Right atrium auricular region (tissue), 2 donors: ENCODE data around the gene EBF4. TPM values are rescaled to one million over a fixed set of nuclear protein-coding genes. Genes with fewer than 3 reads are reported as not detected.

Experiments used
- DNase-seq: peaks from one replicate; pipeline ENCODE4 v3.0.0-alpha.2; 2019; ENCODE audit warnings: low spot score
- H3K27ac ChIP-seq, 2 donors: fragments of 200-600 bp; sonication (generic); 1 replicate in 1 of 2; 2 replicates in 1 of 2; pipeline ENCODE4 v1.5.1; 2016 to 2019
- H3K27me3 ChIP-seq, 2 donors: fragments of 200-600 bp; sonication (generic); one replicate each; pipeline versions ENCODE4 v1.5.1 to v1.6.0; 2017 to 2019
- H3K36me3 ChIP-seq: fragments of 200-600 bp; sonication (generic); one replicate; pipeline ENCODE4 v1.5.1; 2016
- H3K4me1 ChIP-seq, 2 donors: fragments of 200-600 bp; sonication (generic); one replicate each; pipeline versions ENCODE4 v1.5.1 to v1.6.0; 2017 to 2019
- H3K4me3 ChIP-seq, 2 donors: fragments of 200-600 bp; sonication (generic); 1 replicate in 1 of 2; 2 replicates in 1 of 2; pipeline ENCODE4 v1.5.1; 2017 to 2019; ENCODE audit warnings: mild to moderate bottlenecking in 1 of 2, moderate library complexity in 1 of 2
- H3K9me3 ChIP-seq, 2 donors: fragments of 200-600 bp; sonication (generic); one replicate each; pipeline ENCODE4 v1.5.1; 2019
- total RNA-seq, 2 donors: library from RNA; depleted of rRNA; stranded (reverse); fragments of >200 nt; gene quantifications; one replicate each; pipeline ENCODE4 v1.1.0, GENCODE V29; 2016
- TF ChIP-seq, protein P1 (sequence below), 2 donors: fragments of 200-600 bp; sonication (generic); IDR thresholded peaks; one replicate each; pipeline ENCODE4 v1.5.1; 2019; ENCODE audit warnings: antibody characterized with exemption in 2 of 2

The EBF4 gene
- total RNA-seq, 2 donors from 2014 or later = 2.5 to 8.5 TPM

DNA sequence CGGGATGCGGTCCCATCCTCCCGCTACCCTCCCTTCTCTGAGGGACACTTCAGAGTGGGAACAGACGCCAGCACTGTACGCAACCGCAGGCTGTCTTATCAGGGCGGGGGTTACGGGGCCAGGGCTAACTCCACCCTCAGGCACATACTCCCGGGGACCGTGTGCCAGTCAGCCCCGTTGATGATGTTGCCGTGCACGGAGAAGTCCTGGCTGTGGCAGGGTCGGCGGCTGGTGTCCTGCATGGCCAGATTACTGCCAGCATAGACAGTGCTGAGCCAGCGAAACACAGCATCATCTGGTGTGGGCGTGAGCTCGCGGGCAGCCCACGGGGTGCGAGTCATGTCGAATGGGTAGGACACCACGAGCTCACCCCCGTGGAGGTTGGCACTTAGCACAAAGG is 102.9 kb downstream of the EBF4 start:
- Histone ChIP-seq H3K4me3 (no peak overlapping the region), H3K27me3 (peaks cover 0 to 2% of the 10 kb centered on the region in 2 donors), H3K4me1 (peaks cover 0 to 11% of the 10 kb centered on the region in 2 donors), H3K36me3 (no peaks in the 10 kb centered on the region), H3K27ac (no peak overlapping the region), H3K9me3 (no peaks in the 10 kb centered on the region)
- TF ChIP-seq, protein P1, sequence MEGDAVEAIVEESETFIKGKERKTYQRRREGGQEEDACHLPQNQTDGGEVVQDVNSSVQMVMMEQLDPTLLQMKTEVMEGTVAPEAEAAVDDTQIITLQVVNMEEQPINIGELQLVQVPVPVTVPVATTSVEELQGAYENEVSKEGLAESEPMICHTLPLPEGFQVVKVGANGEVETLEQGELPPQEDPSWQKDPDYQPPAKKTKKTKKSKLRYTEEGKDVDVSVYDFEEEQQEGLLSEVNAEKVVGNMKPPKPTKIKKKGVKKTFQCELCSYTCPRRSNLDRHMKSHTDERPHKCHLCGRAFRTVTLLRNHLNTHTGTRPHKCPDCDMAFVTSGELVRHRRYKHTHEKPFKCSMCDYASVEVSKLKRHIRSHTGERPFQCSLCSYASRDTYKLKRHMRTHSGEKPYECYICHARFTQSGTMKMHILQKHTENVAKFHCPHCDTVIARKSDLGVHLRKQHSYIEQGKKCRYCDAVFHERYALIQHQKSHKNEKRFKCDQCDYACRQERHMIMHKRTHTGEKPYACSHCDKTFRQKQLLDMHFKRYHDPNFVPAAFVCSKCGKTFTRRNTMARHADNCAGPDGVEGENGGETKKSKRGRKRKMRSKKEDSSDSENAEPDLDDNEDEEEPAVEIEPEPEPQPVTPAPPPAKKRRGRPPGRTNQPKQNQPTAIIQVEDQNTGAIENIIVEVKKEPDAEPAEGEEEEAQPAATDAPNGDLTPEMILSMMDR (IDR thresholded peaks at IDR 0.05) = no peak
- DNase-seq = no peak

DNA sequence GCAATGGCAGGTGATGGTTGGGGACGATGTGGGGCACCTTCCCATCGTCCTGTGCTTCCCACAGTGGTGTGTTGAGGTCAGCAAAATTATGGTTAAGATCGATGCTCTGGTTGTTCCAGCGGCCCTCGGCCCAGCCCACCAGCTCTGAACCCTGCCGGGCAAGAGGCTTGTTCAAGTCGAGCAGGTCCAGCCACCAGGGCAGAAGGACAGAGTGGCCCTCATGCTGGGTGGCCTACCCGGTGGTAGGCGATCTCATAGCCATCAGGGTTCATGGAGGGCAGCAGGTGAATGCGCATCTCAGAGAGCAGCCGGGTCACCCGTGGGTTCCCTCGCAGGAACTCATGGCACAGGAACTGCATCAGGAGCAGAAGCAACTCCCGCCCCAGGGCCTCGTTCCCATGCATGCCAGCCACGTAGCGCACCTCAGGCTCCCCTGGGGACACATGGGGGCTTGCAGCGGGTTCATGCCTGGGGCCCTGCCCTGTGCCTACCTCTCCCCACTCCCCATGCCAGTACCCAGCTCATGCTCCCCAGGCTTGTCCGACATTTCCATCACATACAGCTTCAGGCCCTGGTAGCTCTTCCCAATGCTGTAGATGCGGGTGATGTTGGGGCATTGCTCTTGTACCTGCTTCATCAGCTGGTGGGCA is 103.6 kb downstream of the EBF4 start:
- Histone ChIP-seq H3K4me1 (peaks cover 0 to 18% of the 10 kb centered on the region in 2 donors), H3K27ac (no peak overlapping the region), H3K4me3 (no peak overlapping the region), H3K9me3 (no peaks in the 10 kb centered on the region), H3K36me3 (no peaks in the 10 kb centered on the region), H3K27me3 (peaks cover 0 to 9% of the 10 kb centered on the region in 2 donors)
- TF ChIP-seq, protein P1 (IDR thresholded peaks at IDR 0.05) = no peak
- DNase-seq = no peak

DNA sequence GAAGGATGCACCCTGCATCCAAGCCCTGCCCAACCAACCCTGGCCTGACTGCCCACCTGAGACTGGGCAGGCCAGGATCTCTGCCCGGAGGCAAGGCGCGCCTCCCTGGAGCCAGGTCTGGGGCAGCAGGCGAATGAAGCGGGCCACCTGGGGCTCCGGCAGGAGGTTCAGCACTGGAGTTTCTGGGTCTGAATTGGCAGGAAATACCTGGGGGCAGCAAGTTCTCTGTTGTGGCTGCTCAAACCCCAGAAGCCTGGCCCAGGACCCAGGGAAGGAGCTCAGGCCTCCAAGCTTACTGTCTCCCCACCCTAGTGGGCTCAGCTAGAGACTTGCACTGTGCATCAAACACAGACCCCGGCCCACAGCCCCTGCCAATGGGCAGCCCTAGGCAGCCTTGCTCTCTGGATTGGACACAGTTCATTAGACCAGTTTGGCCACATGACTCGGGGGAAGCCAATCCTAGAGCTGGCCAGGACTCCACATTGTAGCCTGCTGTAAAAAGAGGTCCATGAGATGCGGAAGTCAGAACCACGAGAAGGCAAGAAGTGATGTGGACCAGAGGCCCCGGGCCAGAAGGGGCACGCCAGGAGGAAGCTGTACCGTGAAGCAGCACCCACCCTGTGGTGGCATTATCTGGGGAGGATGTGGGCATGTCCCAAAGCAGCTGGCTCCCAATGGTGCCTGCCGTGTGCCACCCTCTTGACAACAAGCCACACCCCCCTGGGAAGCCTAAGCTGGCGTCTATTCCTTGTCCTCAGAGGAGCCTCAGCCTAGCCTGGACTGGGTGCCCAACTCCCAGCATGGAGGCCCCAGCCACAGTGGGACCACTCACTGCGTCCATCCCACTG is 104.8 kb downstream of the EBF4 start:
- no peak overlapping the region for H3K27ac ChIP-seq
- DNase-seq = no peak
- peaks cover 0 to 11% of the 10 kb centered on the region in 2 donors for H3K27me3 ChIP-seq
- H3K9me3 ChIP-seq = no peaks in the 10 kb centered on the region
- no peak overlapping the region for H3K4me3 ChIP-seq
- H3K36me3 ChIP-seq = no peaks in the 10 kb centered on the region
- peaks cover 0 to 20% of the 10 kb centered on the region in 2 donors for H3K4me1 ChIP-seq
- TF ChIP-seq, protein P1 (IDR thresholded peaks at IDR 0.05) = no peak

DNA sequence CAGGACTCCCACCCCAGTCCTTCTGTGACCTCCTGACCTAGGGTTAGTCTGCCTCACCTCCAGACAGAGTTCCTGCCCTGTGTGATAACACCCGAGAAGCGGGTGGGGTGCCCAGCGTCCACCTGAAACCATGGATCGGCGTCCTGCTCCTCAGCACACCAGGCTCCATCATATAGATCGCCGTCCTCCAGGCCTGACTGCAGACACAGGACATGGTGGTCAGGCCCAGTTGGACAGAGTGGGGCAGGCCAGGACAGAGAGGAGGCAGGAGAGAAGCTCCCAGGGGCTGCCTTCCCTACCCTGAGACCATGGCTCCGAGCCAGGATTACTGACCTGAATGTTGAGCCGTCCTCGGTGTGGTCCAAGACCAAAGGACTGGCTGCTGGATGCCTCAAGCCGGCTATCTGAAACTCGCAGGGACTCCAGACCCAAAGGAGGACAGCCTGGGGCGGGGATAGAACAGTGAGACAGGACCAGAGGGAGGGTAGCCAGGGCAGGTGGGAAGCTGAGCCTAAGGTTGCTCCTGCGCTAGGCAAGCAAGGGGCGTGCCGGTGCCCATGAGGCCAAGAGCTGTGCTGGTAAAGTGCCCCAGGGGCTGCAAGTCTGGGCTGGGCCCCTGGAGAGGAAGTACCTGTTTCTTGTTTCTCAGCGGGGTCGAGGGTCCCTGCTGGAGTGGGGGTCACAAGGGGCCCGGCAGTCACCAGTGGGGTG is 105.7 kb downstream of the EBF4 start:
- Histone ChIP-seq H3K4me1 (peaks cover 0 to 20% of the 10 kb centered on the region in 2 donors), H3K27ac (no peak overlapping the region), H3K36me3 (no peaks in the 10 kb centered on the region), H3K27me3 (peaks cover 0 to 11% of the 10 kb centered on the region in 2 donors), H3K9me3 (no peaks in the 10 kb centered on the region), H3K4me3 (no peak overlapping the region)
- no peak for DNase-seq
- TF ChIP-seq, protein P1 (IDR thresholded peaks at IDR 0.05) = no peak

DNA sequence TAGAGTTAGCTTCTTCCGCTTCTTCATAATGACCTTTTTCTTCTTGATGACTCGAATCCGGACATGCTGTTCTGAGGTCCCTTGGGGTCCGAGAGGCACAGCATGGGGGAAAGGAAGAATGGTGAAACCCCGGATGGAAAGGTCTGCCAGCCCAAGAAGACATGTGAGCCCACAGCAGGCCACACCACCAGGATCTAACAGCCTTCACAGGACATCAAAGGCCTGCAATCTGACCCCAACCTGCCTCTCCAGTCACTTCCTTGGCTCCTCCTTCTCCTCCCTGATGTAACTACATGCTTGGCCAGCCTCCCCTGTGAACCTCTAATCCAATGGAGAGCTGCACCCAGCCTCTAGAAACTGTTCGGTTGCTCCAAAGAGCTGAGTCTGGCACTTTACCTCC is 106.2 kb downstream of the EBF4 start:
- TF ChIP-seq, protein P1 (IDR thresholded peaks at IDR 0.05) = no peak
- DNase-seq = no peak
- H3K4me1 ChIP-seq = peaks cover 0 to 20% of the 10 kb centered on the region in 2 donors
- H3K27me3 ChIP-seq = peaks cover 0 to 11% of the 10 kb centered on the region in 2 donors
- no peak overlapping the region for H3K27ac ChIP-seq
- H3K4me3 ChIP-seq = no peak overlapping the region
- H3K36me3 ChIP-seq = no peaks in the 10 kb centered on the region
- no peaks in the 10 kb centered on the region for H3K9me3 ChIP-seq
